GM18508 (cell line): ENCODE results near the gene CCSAP.
"Not testable (repeated sequence)": the region's sequence is repeated elsewhere in the genome, so short reads cannot be mapped to it uniquely, and the experiment has no call there.

Experiments used
- ATAC-seq: cut with Tn5 transposase; IDR thresholded peaks from one replicate; pipeline ENCODE4 v1.9.1; 2021; ENCODE audit warnings: moderate number of reproducible peaks; ENCODE audit not compliant: insufficient read depth, unreplicated experiment

CCSAP gene

GRCh38 chr1:229327765-229328164 lies 15.1 kb downstream of the CCSAP start:
- not testable (repeated sequence) for ATAC-seq

GRCh38 chr1:229326601-229327000 lies 16.2 kb downstream of the CCSAP start:
- ATAC-seq, result no peak

GRCh38 chr1:229325853-229326487 lies 16.9 kb downstream of the CCSAP start:
- no peak for ATAC-seq

DNA sequence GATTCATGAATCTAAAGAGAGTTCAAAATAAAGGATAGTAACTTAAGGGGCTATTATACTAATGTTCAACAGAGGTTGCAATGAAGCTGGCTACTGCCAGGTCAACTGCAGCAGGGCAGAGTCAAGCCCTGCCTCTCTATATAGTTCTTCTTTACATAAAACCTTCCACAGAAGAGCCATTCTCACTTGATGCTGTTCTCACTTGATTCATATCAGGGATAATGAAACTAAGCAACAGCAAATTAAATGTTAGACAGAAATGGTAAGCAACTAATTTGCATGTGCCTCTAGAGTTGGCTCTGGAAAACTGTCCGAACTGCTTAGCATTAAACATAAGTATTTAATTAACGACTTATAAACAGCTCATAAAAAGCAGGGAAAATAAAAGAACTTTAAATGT lies 17.4 kb downstream of the CCSAP start:
- no peak for ATAC-seq

DNA sequence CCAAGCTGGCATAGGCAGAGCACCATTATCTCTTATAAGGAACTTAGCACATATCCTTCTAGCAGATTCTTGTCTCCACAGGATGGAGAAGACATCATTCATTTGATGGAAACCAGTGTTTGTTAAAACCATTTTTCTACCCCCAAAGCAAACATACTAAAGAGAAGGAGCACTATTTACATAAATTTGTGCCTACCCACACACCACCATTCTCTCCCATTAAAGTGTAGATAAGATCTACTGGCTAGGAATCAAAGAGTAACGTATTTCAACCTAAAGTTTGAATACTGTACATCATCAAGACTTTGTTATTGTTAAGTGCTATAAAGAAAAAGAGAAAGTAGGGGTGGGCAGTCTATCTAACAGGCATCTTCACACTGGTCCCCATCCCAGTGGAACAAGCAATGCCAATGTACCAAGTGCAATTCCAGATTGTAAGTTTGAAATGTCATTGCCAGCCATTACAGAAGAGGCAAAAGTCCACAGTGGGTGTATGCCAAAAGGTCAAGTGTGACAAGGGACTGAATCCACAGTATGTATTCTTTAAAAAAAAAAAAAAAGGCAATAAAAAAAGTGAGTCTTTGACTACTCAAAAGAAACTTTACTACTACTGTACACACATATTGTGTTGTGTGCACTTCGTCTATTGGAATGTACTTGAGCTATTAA lies 18.8 kb downstream of the CCSAP start:
- ATAC-seq, result no peak

DNA sequence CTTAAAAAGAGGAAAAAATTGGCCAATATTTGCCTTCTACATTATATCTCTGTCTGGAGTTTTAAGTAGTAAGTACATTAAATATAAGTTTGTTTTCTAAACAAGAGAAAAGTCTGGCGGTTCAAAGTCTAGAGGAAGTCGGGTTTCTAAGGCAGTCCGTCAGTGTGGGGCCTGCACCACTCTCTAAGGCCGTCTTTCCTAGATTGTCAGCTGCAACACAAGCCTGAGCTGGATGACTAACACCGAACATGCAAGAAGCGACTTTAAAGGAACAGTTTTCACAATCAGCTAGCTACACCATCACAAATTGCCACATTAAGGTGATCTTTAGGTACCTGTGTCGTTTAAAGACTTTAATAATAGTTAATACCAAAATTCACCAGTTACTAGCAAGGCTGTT lies 19.6 kb downstream of the CCSAP start:
- ATAC-seq, result no peak

DNA sequence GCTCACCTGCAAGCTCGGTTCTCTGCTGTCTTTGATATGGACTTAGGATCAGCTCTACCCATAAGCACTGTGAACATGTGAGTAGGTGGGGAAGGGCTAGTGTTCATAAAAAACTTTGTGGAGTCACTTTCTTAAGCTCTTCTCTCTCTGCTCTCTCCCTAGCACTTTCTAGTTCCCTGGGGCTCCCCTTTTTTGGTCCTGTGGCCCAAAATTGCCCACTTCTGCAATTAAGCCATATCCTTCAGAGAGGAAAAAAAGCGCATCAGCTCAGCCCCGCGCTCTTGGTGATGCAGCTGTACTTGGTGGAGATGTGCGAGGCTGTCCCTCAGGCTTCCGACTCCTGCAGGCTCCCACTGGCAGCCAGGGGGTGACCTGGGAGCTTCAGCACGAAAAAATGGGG lies 23.4 kb downstream of the CCSAP start:
- ATAC-seq, result no peak

DNA sequence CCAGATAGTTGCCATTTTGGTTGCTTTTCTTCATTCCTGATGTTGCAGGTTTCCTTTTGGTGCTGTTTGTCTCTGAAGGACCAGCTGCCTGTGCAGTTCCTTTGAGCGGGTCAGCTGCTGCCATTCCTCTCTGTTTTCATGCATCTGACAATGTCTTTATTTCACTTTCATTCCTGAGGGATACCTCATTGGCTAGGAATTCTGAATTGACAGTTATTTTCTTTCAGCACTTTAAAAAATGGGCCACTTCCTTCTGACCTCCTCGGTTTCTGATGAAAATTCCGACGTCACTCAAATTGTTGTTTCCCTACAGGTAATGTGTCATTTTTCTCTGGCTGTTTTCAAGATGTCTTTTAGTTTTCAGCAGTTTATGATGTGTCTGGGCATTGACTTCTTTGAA lies 24.8 kb downstream of the CCSAP start:
- ATAC-seq, result no peak

- ATAC-seq, result no peak
Observed at GRCh38 chr1:229316166-229316565, 26.7 kb downstream of the CCSAP start.

DNA sequence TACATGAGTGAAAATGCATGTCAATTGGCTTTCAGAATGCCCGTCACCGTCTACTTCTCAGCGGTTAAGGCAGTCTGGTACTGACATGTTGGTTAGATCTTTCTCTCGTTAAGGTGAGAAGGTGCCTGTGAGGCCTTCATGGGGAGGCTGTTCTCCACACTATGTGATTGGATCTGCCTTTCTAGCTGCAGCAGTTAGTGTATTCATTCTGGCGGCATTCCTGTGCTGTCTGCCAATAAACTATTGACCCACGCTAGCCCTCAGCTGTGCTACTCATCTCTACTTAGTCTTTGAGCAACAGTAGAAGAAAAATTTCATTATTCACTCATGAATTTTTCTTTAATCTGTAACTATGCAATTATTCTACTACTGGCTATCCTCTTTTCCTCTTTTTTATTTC lies 32.0 kb downstream of the CCSAP start:
- no peak for ATAC-seq

DNA sequence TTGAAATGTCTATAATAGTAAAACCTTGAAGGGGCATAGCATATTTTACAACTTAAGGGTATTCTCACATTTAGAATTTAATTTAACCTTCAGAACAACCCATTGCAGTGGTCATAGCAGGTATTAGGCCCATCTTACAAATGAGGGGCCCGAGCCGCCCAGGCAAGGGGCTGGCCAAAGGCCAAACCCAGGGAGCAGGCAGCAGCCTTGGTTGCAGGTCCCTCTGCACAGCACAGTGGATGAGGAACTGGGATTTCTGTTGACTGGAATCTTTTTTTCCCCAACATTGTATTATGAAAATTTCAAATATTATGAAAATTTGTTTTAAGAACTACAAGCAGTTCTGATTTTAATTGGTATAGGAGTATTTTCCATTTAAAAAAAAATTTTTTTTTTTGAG lies 33.2 kb downstream of the CCSAP start:
- no peak for ATAC-seq

DNA sequence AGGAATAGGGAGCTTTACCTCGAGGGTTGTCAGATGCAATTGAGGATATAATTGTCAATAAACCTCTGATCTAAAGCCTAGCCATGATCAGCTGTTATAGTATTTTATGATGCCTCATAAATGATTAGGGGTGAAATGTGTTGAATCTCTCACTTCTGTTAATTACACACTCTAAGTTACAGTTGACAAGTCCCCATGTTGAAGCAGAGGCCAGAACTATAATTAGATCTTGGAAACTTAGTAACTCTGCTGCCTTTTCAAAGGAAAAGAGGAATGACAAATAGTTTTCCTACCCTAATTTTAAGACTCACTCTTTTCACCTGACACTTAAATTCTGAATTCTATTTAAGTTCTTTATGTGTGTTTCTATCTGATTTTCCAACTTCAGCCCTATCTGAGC lies 33.8 kb downstream of the CCSAP start:
- no peak for ATAC-seq

DNA sequence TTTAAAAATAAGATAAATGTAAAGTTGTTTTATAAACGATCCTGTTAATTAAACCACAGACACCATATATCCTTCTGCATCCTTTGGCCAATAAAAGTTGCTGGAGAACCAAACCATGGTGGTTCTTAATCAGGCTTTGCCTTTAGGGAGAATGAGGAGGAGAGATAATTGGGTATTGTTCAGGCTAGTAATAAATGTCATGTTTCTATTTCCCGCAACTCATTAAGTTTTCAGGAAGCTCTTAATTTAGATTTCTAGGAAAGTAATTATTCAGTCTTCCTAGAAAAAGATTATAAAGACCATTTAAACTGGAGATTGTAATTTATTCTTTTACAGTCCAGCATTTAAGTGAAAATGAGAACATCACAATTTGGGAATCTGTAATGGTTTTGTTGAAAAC lies 37.5 kb downstream of the CCSAP start:
- no peak for ATAC-seq

DNA sequence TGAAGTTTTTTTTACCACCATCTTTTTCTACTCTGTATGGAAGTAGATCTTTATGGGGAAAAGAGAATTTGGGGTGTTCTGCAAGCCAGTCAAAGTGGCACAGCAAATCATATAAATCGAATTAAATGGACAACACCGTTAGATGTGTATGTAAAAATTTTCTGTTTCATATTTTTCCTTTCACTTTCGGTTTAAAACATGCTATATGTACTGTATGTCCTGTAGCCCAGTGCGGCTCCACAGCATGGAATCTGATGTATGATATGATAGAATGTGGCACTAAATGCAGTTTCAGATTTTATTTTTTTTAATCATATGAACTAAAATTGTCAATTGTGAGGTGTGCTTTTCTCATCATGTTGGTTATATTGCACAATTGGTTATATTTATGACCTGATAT lies 39.0 kb downstream of the CCSAP start:
- no peak for ATAC-seq

DNA sequence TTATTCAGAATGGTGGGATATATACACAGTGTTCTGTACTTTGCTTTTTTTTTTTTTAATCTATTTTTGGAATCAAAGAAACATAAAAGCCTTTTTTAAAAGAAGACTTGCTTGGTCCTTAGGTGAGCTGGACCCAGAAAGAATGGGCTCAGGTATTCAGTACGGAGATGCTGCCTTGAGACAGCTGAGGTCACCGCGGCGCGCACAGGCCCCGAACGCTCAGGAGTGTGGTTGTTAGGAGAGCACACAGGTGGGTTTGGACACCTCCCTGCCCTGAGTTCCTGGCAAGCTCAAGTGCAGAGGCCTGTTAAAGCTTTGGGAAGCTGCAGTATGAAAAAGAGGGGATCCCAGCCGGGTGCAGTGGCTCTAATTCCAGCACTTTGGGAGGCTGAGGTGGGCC lies 40.1 kb downstream of the CCSAP start:
- ATAC-seq, result no peak

DNA sequence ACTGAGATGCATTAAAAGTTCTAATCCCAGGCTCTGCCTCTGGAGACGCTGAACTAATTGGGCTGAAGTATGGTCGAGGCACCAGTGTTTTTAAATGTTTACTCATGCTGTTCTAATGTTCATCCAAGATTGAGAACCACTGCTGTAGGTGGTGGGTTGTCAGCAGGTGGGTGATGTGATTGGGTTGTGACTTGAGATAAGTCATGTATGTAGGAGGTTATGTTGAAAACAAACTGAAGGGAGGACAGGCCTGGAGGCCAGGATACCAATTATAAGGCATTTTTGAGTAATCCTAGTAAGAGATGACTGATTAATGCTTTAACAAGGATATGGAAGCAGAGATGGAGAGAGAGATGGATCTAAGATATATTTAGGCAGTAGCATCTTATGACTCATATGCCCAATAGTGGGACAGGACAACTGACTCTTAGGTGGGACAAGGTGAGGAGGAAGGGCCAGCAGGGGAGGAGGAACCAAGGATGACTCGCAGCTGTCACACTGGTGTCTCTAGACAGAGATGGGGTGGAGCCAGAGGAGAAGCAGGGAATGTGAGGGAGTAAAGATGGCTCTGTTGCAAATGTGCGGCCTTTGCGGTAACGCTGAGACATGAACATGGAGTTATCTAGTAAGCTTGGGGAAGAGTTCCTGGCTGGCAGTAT lies 42.6 kb downstream of the CCSAP start:
- ATAC-seq, result no peak

DNA sequence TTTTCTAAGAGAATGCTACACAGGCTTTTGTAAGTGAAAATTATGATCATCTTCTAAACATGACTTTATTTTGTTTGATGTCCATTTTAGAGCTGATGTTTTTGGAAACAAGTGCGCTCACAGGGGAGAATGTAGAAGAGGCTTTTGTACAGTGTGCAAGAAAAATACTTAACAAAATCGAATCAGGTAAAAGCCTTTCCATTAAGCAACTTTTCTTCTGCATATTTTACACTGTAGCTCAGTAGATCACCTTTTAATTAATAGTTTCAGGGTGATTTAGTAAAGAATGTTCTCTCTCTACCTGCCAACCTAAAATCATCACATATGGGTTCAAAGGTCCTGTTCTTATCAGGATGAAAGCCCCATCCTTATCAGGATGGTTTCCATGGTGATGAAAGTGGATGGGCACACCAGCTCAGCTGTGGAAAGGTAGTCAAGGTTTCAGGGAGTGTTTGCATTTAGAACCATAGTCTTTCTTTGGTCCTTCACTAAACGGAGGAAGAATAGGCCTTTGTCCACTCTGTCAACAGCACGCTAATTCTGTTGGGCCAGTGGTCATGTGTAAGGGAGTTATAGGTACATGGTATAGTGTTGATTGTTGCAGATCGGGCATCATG lies 43.9 kb downstream of the CCSAP start:
- ATAC-seq, result no peak

- ATAC-seq, result no peak
Observed at GRCh38 chr1:229298420-229298819, 44.4 kb downstream of the CCSAP start.

DNA sequence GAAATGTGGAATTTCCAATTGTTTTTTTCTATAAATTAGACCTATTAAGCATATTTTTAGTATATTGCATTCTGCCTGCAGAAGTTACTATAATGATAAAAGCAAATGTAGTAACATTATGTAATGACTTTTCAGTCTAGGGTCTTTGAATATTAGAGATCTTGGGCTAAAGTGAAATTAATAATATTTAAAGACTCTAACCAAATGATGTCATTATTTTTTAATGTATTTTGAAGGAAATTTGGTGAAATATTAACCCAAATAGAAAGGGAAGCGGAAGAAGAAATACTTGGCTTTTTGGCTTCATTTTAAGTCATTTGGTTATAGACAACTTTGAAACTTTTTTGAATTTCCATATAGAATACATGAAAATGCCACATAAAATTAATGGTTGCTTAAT lies 45.1 kb downstream of the CCSAP start:
- no peak for ATAC-seq

DNA sequence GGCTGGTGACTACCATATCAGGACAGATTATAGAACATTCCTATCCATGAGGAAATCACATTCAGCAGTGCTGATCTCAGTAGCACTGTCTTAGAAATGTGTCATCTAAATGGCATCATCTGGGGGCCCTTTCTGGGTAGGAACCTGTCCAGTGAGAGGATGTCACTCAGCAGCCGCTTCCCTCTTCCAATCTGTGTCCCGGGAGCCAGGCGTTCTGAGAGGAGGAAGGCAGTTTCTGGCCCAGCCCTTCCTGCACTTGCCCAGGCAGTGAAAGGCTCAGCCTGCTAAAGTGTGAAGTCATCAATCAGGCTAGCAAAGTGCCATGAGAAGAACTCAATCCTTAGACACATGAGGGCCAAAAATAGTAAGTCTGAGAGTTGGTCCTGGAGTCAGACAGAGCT lies 46.3 kb downstream of the CCSAP start:
- no peak for ATAC-seq

- no peak for ATAC-seq
Observed at GRCh38 chr1:229295745-229296144, 47.1 kb downstream of the CCSAP start.
